Measurements from ENCODE around the gene C1R.

Gene C1R

DNA sequence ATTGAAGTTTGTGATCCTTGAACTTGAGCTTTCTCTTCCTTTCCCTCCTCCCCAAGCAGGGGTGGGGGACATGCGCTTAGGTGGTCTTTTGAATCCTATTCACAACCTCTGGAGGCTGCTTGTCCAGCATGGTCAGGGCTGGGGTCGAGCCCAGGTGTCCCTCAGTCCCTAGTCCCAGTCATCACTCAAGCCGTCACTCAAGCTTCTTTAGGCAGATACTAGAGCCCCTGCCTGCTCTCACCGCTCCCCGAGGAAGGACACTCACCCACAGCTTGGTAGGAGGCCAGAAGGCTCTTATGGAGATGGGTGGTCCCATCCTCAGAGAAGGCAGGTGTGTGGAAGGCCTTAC lies 17.3 kb upstream of the C1R start:
- H3K4me1 ChIP-seq (ENCODE audit: control insufficient read depth, insufficient read depth, low read length), result no peaks in the 10 kb centered on the region
- no peak overlapping the region for H3K4me3 ChIP-seq (ENCODE audit: low read depth, low read length)
- peaks cover 0 to 5% of the 10 kb centered on the region in 2 experiments; a peak in 1 of 3 replicates for H3K36me3 ChIP-seq (ENCODE audit: control insufficient read depth in 2 of 2, insufficient read depth in 1 of 2, low read length in 2 of 2)
- ChIA-PET POLR2A (interaction anchor here (0.8 to 3.2 kb wide), 2 partner anchors 164 to 166 kb away, joined by 4 to 20 read pairs; partner anchors contain the start of genes C12orf57 and RNU7-1), CTCF (interaction anchor here (0.5 to 4.3 kb wide), 17 partner anchors 16 to 621 kb away, joined by 3 to 24 read pairs (median 4); partner anchors contain the start of genes C12orf57, C1R, LPCAT3 and RNU7-1)
- TF ChIP-seq GLIS2 (tag by site-specific recombination; IDR thresholded peaks at IDR 0.05), result no peak
- TF ChIP-seq MYNN (tag by site-specific recombination; IDR thresholded peaks at IDR 0.05; ENCODE audit: borderline replicate concordance), result no peak
- no peak for TF ChIP-seq ZNF626 (tag by site-specific recombination; IDR thresholded peaks at IDR 0.05)
- TF ChIP-seq, protein P1, sequence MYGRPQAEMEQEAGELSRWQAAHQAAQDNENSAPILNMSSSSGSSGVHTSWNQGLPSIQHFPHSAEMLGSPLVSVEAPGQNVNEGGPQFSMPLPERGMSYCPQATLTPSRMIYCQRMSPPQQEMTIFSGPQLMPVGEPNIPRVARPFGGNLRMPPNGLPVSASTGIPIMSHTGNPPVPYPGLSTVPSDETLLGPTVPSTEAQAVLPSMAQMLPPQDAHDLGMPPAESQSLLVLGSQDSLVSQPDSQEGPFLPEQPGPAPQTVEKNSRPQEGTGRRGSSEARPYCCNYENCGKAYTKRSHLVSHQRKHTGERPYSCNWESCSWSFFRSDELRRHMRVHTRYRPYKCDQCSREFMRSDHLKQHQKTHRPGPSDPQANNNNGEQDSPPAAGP (tag by site-specific recombination; IDR thresholded peaks at IDR 0.05), result no peak
- no peak for TF ChIP-seq GLI2 (tag by site-specific recombination; IDR thresholded peaks at IDR 0.05; ENCODE audit: borderline replicate concordance, low read depth)
- TF ChIP-seq ZNF830 (tag by site-specific recombination; IDR thresholded peaks at IDR 0.05; ENCODE audit: low read depth), result no peak
- no peak for TF ChIP-seq BCL11B (tag by site-specific recombination; IDR thresholded peaks at IDR 0.05; ENCODE audit: low read depth)
- TF ChIP-seq, protein P2, sequence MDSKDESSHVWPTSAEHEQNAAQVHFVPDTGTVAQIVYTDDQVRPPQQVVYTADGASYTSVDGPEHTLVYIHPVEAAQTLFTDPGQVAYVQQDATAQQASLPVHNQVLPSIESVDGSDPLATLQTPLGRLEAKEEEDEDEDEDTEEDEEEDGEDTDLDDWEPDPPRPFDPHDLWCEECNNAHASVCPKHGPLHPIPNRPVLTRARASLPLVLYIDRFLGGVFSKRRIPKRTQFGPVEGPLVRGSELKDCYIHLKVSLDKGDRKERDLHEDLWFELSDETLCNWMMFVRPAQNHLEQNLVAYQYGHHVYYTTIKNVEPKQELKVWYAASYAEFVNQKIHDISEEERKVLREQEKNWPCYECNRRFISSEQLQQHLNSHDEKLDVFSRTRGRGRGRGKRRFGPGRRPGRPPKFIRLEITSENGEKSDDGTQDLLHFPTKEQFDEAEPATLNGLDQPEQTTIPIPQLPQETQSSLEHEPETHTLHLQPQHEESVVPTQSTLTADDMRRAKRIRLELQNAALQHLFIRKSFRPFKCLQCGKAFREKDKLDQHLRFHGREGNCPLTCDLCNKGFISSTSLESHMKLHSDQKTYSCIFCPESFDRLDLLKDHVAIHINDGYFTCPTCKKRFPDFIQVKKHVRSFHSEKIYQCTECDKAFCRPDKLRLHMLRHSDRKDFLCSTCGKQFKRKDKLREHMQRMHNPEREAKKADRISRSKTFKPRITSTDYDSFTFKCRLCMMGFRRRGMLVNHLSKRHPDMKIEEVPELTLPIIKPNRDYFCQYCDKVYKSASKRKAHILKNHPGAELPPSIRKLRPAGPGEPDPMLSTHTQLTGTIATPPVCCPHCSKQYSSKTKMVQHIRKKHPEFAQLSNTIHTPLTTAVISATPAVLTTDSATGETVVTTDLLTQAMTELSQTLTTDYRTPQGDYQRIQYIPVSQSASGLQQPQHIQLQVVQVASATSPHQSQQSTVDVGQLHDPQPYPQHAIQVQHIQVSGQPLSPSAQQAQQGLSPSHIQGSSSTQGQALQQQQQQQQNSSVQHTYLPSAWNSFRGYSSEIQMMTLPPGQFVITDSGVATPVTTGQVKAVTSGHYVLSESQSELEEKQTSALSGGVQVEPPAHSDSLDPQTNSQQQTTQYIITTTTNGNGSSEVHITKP (tag by site-specific recombination; IDR thresholded peaks at IDR 0.05), result no peak
- no peak for TF ChIP-seq ZNF560 (tag by site-specific recombination; IDR thresholded peaks at IDR 0.05; ENCODE audit: borderline replicate concordance)
- TF ChIP-seq ZFP37 (tag by site-specific recombination; IDR thresholded peaks at IDR 0.05), result no peak
- TF ChIP-seq, protein P3, sequence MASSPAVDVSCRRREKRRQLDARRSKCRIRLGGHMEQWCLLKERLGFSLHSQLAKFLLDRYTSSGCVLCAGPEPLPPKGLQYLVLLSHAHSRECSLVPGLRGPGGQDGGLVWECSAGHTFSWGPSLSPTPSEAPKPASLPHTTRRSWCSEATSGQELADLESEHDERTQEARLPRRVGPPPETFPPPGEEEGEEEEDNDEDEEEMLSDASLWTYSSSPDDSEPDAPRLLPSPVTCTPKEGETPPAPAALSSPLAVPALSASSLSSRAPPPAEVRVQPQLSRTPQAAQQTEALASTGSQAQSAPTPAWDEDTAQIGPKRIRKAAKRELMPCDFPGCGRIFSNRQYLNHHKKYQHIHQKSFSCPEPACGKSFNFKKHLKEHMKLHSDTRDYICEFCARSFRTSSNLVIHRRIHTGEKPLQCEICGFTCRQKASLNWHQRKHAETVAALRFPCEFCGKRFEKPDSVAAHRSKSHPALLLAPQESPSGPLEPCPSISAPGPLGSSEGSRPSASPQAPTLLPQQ (tag by site-specific recombination; IDR thresholded peaks at IDR 0.05), result no peak
- H3K9me3 ChIP-seq (ENCODE audit: control insufficient read depth, insufficient read depth, low read depth, low read length), result no peaks in the 10 kb centered on the region
- no peak overlapping the region for H3K27ac ChIP-seq (ENCODE audit: extremely low read depth, low read depth, low read length)

DNA sequence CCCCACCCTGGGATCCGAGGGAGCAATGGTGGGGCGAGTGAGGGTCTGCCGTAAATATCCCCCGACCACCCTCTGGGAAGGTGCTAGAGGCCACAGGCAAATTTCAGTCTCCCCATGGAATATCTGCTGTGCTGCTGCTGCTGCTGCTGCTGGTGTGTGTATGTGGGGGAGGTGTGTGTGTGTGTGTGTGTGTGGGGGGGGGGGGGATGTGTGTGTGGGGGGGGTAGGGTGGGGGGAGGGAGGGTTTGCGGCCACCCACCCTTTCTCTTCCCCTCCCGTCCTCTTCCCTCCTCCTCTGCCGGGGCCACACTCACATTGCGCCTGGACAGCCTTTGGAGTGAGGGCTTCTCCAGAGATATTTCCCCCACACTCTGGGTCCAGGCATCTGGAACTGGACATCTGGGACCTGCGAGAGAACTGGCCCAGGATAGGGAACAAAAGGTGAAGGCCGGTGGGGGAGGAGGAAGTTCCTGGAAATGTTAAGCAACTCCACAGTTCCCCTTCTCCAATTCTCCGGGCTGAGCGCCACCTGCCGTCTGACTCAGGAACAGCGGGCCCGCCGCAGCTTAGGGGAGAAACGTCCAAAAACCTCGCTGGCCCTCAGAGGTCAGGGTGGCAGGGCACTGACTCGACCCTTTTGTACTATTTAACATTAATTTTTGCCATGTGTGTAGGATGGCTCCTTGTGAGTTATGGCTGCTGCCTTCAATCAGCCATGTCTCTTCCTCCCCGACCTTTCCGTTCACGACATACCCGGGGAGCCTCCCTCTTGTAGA lies 16.7 kb upstream of the C1R start, which contains the start of gene C1RL:
Gene C1RL (minus strand): TSS at position 419 of the 776 bp plus-strand sequence. CDS start 34 bp downstream, at position 385.
- H3K27ac ChIP-seq (ENCODE audit: extremely low read depth, low read depth, low read length), result peak within 1 kb of the TSS; percentile 21; the same call in 1 of the 2 replicates
- no peaks in the 10 kb centered on the region for H3K9me3 ChIP-seq (ENCODE audit: control insufficient read depth, insufficient read depth, low read depth, low read length)
- ChIA-PET POLR2A (interaction anchor here (0.8 to 3.2 kb wide), 5 partner anchors 91 to 256 kb away, joined by 3 to 20 read pairs (median 4); partner anchors contain the start of genes C12orf57, LPCAT3 and RNU7-1), CTCF (interaction anchor here (0.5 to 4.3 kb wide), 26 partner anchors 9 to 620 kb away, joined by 3 to 24 read pairs (median 3); partner anchors contain the start of genes C12orf57, C1R, CD4 and LPCAT3)
- peak within 1 kb of the TSS; percentile 66 for H3K4me3 ChIP-seq (ENCODE audit: low read depth, low read length)
- H3K36me3 ChIP-seq (ENCODE audit: control insufficient read depth in 2 of 2, insufficient read depth in 1 of 2, low read length in 2 of 2), result peaks cover 0 to 9% of the 10 kb centered on the region in 2 experiments; a peak in 1 of 3 replicates
- H3K4me1 ChIP-seq (ENCODE audit: control insufficient read depth, insufficient read depth, low read length), result no peaks in the 10 kb centered on the region
- TF ChIP-seq ZNF571 (tag by site-specific recombination; IDR thresholded peaks at IDR 0.05) (no peak), ZNF146 (tag by site-specific recombination; IDR thresholded peaks at IDR 0.05) (no peak), ZNF23 (tag by site-specific recombination; IDR thresholded peaks at IDR 0.05; ENCODE audit: borderline replicate concordance) (no peak), KLF7 (tag by site-specific recombination; IDR thresholded peaks at IDR 0.05; ENCODE audit: borderline replicate concordance) (no peak), ZSCAN23 (tag by site-specific recombination; IDR thresholded peaks at IDR 0.05) (no peak), SP7 (tag by site-specific recombination; IDR thresholded peaks at IDR 0.05) (peak; percentile 44; the same call in 1 of the 2 replicates), SCRT2 (tag by site-specific recombination; IDR thresholded peaks at IDR 0.05) (no peak)
- TF ChIP-seq, protein P4, sequence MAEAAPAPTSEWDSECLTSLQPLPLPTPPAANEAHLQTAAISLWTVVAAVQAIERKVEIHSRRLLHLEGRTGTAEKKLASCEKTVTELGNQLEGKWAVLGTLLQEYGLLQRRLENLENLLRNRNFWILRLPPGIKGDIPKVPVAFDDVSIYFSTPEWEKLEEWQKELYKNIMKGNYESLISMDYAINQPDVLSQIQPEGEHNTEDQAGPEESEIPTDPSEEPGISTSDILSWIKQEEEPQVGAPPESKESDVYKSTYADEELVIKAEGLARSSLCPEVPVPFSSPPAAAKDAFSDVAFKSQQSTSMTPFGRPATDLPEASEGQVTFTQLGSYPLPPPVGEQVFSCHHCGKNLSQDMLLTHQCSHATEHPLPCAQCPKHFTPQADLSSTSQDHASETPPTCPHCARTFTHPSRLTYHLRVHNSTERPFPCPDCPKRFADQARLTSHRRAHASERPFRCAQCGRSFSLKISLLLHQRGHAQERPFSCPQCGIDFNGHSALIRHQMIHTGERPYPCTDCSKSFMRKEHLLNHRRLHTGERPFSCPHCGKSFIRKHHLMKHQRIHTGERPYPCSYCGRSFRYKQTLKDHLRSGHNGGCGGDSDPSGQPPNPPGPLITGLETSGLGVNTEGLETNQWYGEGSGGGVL (tag by site-specific recombination; IDR thresholded peaks at IDR 0.05), result peak; percentile 39; the same call in 1 of the 2 replicates
- TF ChIP-seq, protein P5, sequence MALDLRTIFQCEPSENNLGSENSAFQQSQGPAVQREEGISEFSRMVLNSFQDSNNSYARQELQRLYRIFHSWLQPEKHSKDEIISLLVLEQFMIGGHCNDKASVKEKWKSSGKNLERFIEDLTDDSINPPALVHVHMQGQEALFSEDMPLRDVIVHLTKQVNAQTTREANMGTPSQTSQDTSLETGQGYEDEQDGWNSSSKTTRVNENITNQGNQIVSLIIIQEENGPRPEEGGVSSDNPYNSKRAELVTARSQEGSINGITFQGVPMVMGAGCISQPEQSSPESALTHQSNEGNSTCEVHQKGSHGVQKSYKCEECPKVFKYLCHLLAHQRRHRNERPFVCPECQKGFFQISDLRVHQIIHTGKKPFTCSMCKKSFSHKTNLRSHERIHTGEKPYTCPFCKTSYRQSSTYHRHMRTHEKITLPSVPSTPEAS (tag by site-specific recombination; IDR thresholded peaks at IDR 0.05), result no peak
- TF ChIP-seq, protein P6, sequence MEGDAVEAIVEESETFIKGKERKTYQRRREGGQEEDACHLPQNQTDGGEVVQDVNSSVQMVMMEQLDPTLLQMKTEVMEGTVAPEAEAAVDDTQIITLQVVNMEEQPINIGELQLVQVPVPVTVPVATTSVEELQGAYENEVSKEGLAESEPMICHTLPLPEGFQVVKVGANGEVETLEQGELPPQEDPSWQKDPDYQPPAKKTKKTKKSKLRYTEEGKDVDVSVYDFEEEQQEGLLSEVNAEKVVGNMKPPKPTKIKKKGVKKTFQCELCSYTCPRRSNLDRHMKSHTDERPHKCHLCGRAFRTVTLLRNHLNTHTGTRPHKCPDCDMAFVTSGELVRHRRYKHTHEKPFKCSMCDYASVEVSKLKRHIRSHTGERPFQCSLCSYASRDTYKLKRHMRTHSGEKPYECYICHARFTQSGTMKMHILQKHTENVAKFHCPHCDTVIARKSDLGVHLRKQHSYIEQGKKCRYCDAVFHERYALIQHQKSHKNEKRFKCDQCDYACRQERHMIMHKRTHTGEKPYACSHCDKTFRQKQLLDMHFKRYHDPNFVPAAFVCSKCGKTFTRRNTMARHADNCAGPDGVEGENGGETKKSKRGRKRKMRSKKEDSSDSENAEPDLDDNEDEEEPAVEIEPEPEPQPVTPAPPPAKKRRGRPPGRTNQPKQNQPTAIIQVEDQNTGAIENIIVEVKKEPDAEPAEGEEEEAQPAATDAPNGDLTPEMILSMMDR (tag by site-specific recombination; IDR thresholded peaks at IDR 0.05), result peak; percentile 70; the same call in 1 of the 2 replicates
